Endothelial cell of umbilical vein (primary cell): ENCODE results near the gene GPR183. TPM values are rescaled to one million over a fixed set of nuclear protein-coding genes. Genes with fewer than 3 reads are reported as not detected.

ENCODE experiments used
- BruUV-seq: library from RNA; stranded (reverse); fragments of 400-500 nt; replicated peaks from 2 replicates; lab custom pipeline; 2021; lab: Mats Ljungman, UMichigan
- CTCF ChIA-PET: fragments of 300-600, 350-600 bp; sonication (Branson Sonifier 250); formaldehyde crosslinking; loops from one replicate; lab custom pipeline; 2021; ENCODE audit warnings: antibody characterized with exemption, inconsistent platforms; lab: Charles Lee
- POLR2A ChIA-PET: fragments of 300-600, 350-600 bp; sonication (Branson Sonifier 250); formaldehyde crosslinking; loops from one replicate; lab custom pipeline; 2021; ENCODE audit warnings: antibody characterized with exemption, inconsistent platforms; lab: Charles Lee
- DNase-seq: peaks from one replicate; pipeline ENCODE4 v3.0.0-alpha.2; 2011; ENCODE audit warnings: low read depth, low spot score
- FAIRE-seq: peaks from 2 replicates; lab custom pipeline; 2011; peaks lifted over from hg19 to GRCh38; lab: Jason Lieb, UNC
- H2AFZ ChIP-seq: 2 replicates; pipeline ENCODE4 v1.6.0; 2012; ENCODE audit warnings: low read depth, low read length, control low read depth, inconsistent platforms
- H3K27ac ChIP-seq: 2 replicates; pipeline ENCODE4 v1.5.1; 2011; ENCODE audit warnings: low read depth, mild to moderate bottlenecking, control low read depth, low read length, moderate library complexity; ENCODE audit not compliant: insufficient read depth
- H3K27me3 ChIP-seq, 2 experiments: 2 replicates each; pipeline versions ENCODE4 v1.6.0 to v1.6.1; 2011; ENCODE audit warnings: low read length in 2 of 2, mixed read lengths in 1 of 2; ENCODE audit not compliant: control insufficient read depth in 2 of 2, insufficient read depth in 2 of 2
- H3K36me3 ChIP-seq, 2 experiments: 2 replicates in 1 of 2; 3 replicates in 1 of 2; pipeline ENCODE4 v1.5.1; 2011; ENCODE audit warnings: low read length in 2 of 2, mild to moderate bottlenecking in 1 of 2, moderate library complexity in 1 of 2; ENCODE audit not compliant: control insufficient read depth in 2 of 2, insufficient read depth in 2 of 2; ENCODE audit errors: extremely low read depth in 1 of 2
- H3K4me1 ChIP-seq: 3 replicates; pipeline ENCODE4 v1.5.1; 2011; ENCODE audit warnings: mild to moderate bottlenecking, low read length; ENCODE audit not compliant: control insufficient read depth, insufficient read depth; ENCODE audit errors: extremely low read depth
- H3K4me2 ChIP-seq: 2 replicates; pipeline ENCODE4 v1.6.1; 2011; ENCODE audit warnings: low read length, control low read depth, mixed read lengths; ENCODE audit not compliant: insufficient read depth
- H3K4me3 ChIP-seq, 3 experiments: fragments of 200-600 bp in 1 of 3; sonication (generic), shearing (Covaris generic) in 1 of 3; replicated peaks in 1 of 3; 2 replicates each; pipeline ENCODE4 v1.5.1; 2011 to 2016; ENCODE audit warnings: control low read depth in 3 of 3, low read length in 3 of 3, mild to moderate bottlenecking in 2 of 3, inconsistent platforms in 1 of 3, low read depth in 1 of 3, moderate library complexity in 1 of 3; ENCODE audit not compliant: insufficient read depth in 1 of 3
- H3K79me2 ChIP-seq: 2 replicates; pipeline ENCODE4 v1.6.0; 2012; ENCODE audit warnings: low read length, inconsistent platforms; ENCODE audit not compliant: control insufficient read depth, insufficient read depth
- H3K9ac ChIP-seq: replicated peaks from 2 replicates; pipeline ENCODE3; 2011; ENCODE audit warnings: low read length, control low read depth; ENCODE audit not compliant: insufficient read depth; ENCODE audit errors: extremely low read depth
- H3K9me1 ChIP-seq: replicated peaks from 3 replicates; pipeline ENCODE4 v1.6.0; 2011; ENCODE audit warnings: mild to moderate bottlenecking, low read length; ENCODE audit not compliant: control insufficient read depth, insufficient read depth; ENCODE audit errors: extremely low read depth
- H3K9me3 ChIP-seq: replicated peaks from 2 replicates; pipeline ENCODE4 v1.5.1; 2012; ENCODE audit warnings: low read length, inconsistent platforms; ENCODE audit not compliant: control insufficient read depth, insufficient read depth
- H4K20me1 ChIP-seq: replicated peaks from 2 replicates; pipeline ENCODE3; 2011; ENCODE audit warnings: mild to moderate bottlenecking, low read length; ENCODE audit not compliant: control insufficient read depth, insufficient read depth; ENCODE audit errors: extremely low read depth
- GATA2 ChIP-seq: IDR thresholded peaks from 2 replicates; pipeline ENCODE4 v1.7.0; 2011; ENCODE audit warnings: low read depth, mild to moderate bottlenecking, moderate library complexity, mixed read lengths, low read length; ENCODE audit not compliant: insufficient read length, insufficient read depth
- JUN ChIP-seq: IDR thresholded peaks from 2 replicates; pipeline ENCODE4 v1.6.1; 2011; ENCODE audit warnings: borderline replicate concordance, low read depth; ENCODE audit not compliant: insufficient read length, insufficient read depth
- dilution Hi-C: fragments of 300-500 bp; cut with MboI; formaldehyde crosslinking; loops from one replicate; pipeline ENCODE4 v1.15.0; 2019; ENCODE audit warnings: low sequenced_read_pairs; ENCODE audit not compliant: extremely low pct_ligation_motif_present
- intact Hi-C: fragments of 100-400 bp; cut with micrococcal nuclease; formaldehyde crosslinking; loops from one replicate; pipeline ENCODE4 v1.10.0; 2022
- polyA plus RNA-seq, 4 experiments: library from polyadenylated mRNA; depleted of rRNA in 3 of 4; stranded (reverse) in 3 of 4; unstranded in 1 of 4; fragments of >200 nt; gene quantifications; 2 replicates each; pipeline versions ENCODE4 v1.2.1 to v1.2.3, GENCODE V29; 2011 to 2012; ENCODE audit warnings: missing spikeins in 1 of 4
- total RNA-seq: library from RNA; stranded (reverse); gene quantifications from 2 replicates; pipeline ENCODE4 v1.2.3, GENCODE V29; 2021

Gene GPR183
- total and polyA plus RNA-seq, 2 donors (not counting 3 experiments of a cell fraction or from before 2014, with no cell fraction given): 0.23 TPM; not detected in 1

- H3K9me3 ChIP-seq: no peaks in the 10 kb centered on the region
- TSS peak; percentile 19 for BruUV-seq
- H3K4me3 ChIP-seq: no peak overlapping the region
- ChIA-PET CTCF (interaction anchor here (0.8 to 2.3 kb wide), 8 partner anchors 9 to 66 kb away, joined by 3 to 9 read pairs (median 4); no protein-coding TSS in a partner anchor), POLR2A (no interaction called here)
- H3K9me1 ChIP-seq: no peaks in the 10 kb centered on the region
- dilution Hi-C loops (no loop called here), intact Hi-C loops (loop anchor here (1.0 to 2.0 kb wide), 2 partner anchors 35 to 52 kb away; no protein-coding TSS in a partner anchor)
- peak overlapping the region; percentile 76 for H3K9ac ChIP-seq
- no peak overlapping the region for H2AFZ ChIP-seq
- DNase-seq (peak; percentile 93), FAIRE-seq (peak; percentile 67)
- H3K79me2 ChIP-seq: no peaks in the 10 kb centered on the region
- no peaks in the 10 kb centered on the region for H4K20me1 ChIP-seq
- H3K27me3 ChIP-seq: no peaks in the 10 kb centered on the region
- H3K4me2 ChIP-seq: peak overlapping the region; percentile 25
- peak; percentile 25 for TF ChIP-seq JUN
- no peak for TF ChIP-seq GATA2
- peaks cover 16% of the 10 kb centered on the region for H3K4me1 ChIP-seq
- H3K27ac ChIP-seq: peak overlapping the region; percentile 77
- no peaks in the 10 kb centered on the region for H3K36me3 ChIP-seq
Observed at GRCh38 chr13:99320693-99321481, 13.7 kb upstream of the GPR183 start.

GRCh38 chr13:99316657-99317256, 9.6 kb upstream of the GPR183 start:
- H3K9me3 ChIP-seq: no peaks in the 10 kb centered on the region
- H2AFZ ChIP-seq: no peak overlapping the region
- dilution Hi-C loops: no loop called here
- FAIRE-seq: no peak
- BruUV-seq: no TSS peak
- CTCF ChIA-PET: no interaction called here
- intact Hi-C loops: no loop called here
- peaks cover 41% of the 10 kb centered on the region for H3K4me1 ChIP-seq
- H3K79me2 ChIP-seq: no peaks in the 10 kb centered on the region
- TF ChIP-seq JUN: no peak
- H3K9ac ChIP-seq: no peak overlapping the region
- H4K20me1 ChIP-seq: no peaks in the 10 kb centered on the region
- H3K27ac ChIP-seq: no peak overlapping the region
- POLR2A ChIA-PET: no interaction called here
- no peaks in the 10 kb centered on the region for H3K9me1 ChIP-seq
- no peaks in the 10 kb centered on the region for H3K27me3 ChIP-seq
- H3K4me3 ChIP-seq: no peak overlapping the region
- H3K36me3 ChIP-seq: no peaks in the 10 kb centered on the region
- no peak overlapping the region for H3K4me2 ChIP-seq
- no peak for DNase-seq
